SK-N-SH treated with all-trans-retinoic acid at 6 μM for 48 hours (cell line): Measurements from ENCODE around the gene GLS.

Experiments
- CSDC2 ChIP-seq: fragments of 250-450 bp; sonication (Bioruptor Pico); IDR thresholded peaks from 2 replicates; pipeline ENCODE4 v1.5.0; 2020; ENCODE audit warnings: mild to moderate bottlenecking, moderate library complexity
- PPARA ChIP-seq: fragments of 250-450 bp; sonication (Bioruptor Pico); IDR thresholded peaks from 2 replicates; pipeline ENCODE4 v1.5.0; 2020; ENCODE audit warnings: mild to moderate bottlenecking, borderline replicate concordance
- RARB ChIP-seq: fragments of 250-450 bp; sonication (Bioruptor Pico); IDR thresholded peaks from 2 replicates; pipeline ENCODE4 v1.8.0; 2021; ENCODE audit warnings: mild to moderate bottlenecking, moderate library complexity
- ZFP3 ChIP-seq: fragments of 250-450 bp; sonication (Bioruptor Pico); IDR thresholded peaks from 2 replicates; pipeline ENCODE4 v1.5.0; 2020; ENCODE audit warnings: mild to moderate bottlenecking, moderate library complexity
- TF ChIP-seq, protein P1 (sequence below): fragments of 250-450 bp; sonication (Bioruptor Pico); IDR thresholded peaks from 2 replicates; pipeline ENCODE4 v1.8.0; 2020; ENCODE audit warnings: mild to moderate bottlenecking, moderate library complexity, borderline replicate concordance
- TF ChIP-seq, protein P2 (sequence below): fragments of 250-450 bp; sonication (Bioruptor Pico); IDR thresholded peaks from 2 replicates; pipeline ENCODE4 v1.5.0; 2020; ENCODE audit warnings: mild to moderate bottlenecking, moderate library complexity

DNA sequence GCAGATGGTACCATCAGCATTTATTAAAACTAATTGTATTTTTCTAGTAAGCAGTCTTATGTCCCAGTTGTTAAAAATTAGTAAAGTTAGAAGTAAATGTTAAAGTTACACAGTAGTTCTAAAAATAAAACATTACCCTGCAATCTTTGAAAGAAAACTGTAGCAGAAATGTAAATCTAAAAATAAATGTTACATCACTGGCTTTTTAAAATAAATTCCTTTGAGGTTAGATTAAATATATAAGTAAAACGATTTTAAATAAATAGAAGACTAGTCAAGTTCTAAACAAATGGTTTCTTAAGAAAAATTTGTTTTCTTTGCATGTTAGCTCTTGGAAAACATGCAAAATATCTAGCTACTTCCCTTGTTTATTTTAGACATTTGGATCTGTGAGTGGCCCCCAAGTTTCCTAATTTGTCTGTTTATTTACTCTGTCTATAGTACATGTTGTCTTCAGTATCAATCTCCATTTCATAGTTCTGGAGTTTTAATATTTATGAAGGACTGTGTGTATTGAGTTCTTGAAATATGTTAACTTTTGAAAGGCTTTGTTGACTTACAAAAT is 58.2 kb downstream of the GLS start:
- TF ChIP-seq, protein P1, sequence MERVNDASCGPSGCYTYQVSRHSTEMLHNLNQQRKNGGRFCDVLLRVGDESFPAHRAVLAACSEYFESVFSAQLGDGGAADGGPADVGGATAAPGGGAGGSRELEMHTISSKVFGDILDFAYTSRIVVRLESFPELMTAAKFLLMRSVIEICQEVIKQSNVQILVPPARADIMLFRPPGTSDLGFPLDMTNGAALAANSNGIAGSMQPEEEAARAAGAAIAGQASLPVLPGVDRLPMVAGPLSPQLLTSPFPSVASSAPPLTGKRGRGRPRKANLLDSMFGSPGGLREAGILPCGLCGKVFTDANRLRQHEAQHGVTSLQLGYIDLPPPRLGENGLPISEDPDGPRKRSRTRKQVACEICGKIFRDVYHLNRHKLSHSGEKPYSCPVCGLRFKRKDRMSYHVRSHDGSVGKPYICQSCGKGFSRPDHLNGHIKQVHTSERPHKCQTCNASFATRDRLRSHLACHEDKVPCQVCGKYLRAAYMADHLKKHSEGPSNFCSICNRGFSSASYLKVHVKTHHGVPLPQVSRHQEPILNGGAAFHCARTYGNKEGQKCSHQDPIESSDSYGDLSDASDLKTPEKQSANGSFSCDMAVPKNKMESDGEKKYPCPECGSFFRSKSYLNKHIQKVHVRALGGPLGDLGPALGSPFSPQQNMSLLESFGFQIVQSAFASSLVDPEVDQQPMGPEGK (CRISPR knock-in tag) = no peak
- TF ChIP-seq ZFP3 (CRISPR knock-in tag) (no peak), RARB (CRISPR knock-in tag) (no peak), PPARA (no peak), CSDC2 (no peak)
- TF ChIP-seq, protein P2, sequence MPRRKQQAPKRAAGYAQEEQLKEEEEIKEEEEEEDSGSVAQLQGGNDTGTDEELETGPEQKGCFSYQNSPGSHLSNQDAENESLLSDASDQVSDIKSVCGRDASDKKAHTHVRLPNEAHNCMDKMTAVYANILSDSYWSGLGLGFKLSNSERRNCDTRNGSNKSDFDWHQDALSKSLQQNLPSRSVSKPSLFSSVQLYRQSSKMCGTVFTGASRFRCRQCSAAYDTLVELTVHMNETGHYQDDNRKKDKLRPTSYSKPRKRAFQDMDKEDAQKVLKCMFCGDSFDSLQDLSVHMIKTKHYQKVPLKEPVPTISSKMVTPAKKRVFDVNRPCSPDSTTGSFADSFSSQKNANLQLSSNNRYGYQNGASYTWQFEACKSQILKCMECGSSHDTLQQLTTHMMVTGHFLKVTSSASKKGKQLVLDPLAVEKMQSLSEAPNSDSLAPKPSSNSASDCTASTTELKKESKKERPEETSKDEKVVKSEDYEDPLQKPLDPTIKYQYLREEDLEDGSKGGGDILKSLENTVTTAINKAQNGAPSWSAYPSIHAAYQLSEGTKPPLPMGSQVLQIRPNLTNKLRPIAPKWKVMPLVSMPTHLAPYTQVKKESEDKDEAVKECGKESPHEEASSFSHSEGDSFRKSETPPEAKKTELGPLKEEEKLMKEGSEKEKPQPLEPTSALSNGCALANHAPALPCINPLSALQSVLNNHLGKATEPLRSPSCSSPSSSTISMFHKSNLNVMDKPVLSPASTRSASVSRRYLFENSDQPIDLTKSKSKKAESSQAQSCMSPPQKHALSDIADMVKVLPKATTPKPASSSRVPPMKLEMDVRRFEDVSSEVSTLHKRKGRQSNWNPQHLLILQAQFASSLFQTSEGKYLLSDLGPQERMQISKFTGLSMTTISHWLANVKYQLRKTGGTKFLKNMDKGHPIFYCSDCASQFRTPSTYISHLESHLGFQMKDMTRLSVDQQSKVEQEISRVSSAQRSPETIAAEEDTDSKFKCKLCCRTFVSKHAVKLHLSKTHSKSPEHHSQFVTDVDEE (CRISPR knock-in tag) = no peak
